Cardiac muscle cell (in vitro differentiated cells and primary cell): ENCODE results near the gene CHAT. TPM values are rescaled to one million over a fixed set of nuclear protein-coding genes. Genes with fewer than 3 reads are reported as not detected.

Source experiments
- DNase-seq, 2 donors: peaks; one replicate each; pipeline versions ENCODE4 v3.0.0 to v3.0.0-alpha.2; 2010 to 2017; ENCODE audit warnings: low read depth in 1 of 2, low spot score in 1 of 2
- H3K27ac ChIP-seq: fragments of 200-600 bp; sonication (generic); 2 replicates; pipeline ENCODE4 v1.5.1; 2016
- H3K27me3 ChIP-seq: fragments of 200-600 bp; sonication (generic); 2 replicates; pipeline ENCODE4 v1.6.0; 2016; ENCODE audit warnings: control low read depth
- H3K36me3 ChIP-seq: fragments of 200-600 bp; sonication (generic); 2 replicates; pipeline ENCODE4 v1.5.1; 2016; ENCODE audit warnings: control low read depth
- H3K4me1 ChIP-seq: fragments of 200-600 bp; sonication (generic); 2 replicates; pipeline ENCODE4 v1.8.1; 2017; ENCODE audit warnings: low read depth, mild to moderate bottlenecking, mixed run types
- H3K4me3 ChIP-seq: fragments of 200-600 bp; sonication (generic); 2 replicates; pipeline ENCODE4 v1.5.1; 2016; ENCODE audit warnings: mild to moderate bottlenecking
- H3K9me3 ChIP-seq: fragments of 200-600 bp; sonication (generic); 2 replicates; pipeline ENCODE4 v1.5.1; 2017; ENCODE audit warnings: low read depth, mild to moderate bottlenecking, control low read depth
- CTCF ChIP-seq: IDR thresholded peaks from 2 replicates; pipeline ENCODE4 v1.5.1; 2012; ENCODE audit warnings: low read depth, mild to moderate bottlenecking, low read length
- polyA plus RNA-seq: library from polyadenylated mRNA; unstranded; fragments of >200 nt; fragmentation: Nextera tagmentation; extraction: Ambion mirVana; gene quantifications from 2 replicates; pipeline ENCODE4 v1.2.1, GENCODE V29; 2016
- total RNA-seq: library from RNA; depleted of rRNA; stranded (reverse); fragments of >200 nt; gene quantifications from 2 replicates; pipeline ENCODE4 v1.2.3, GENCODE V29; 2016

The CHAT gene
- total and polyA plus RNA-seq, 2 experiments from 2014 or later = not detected

DNA sequence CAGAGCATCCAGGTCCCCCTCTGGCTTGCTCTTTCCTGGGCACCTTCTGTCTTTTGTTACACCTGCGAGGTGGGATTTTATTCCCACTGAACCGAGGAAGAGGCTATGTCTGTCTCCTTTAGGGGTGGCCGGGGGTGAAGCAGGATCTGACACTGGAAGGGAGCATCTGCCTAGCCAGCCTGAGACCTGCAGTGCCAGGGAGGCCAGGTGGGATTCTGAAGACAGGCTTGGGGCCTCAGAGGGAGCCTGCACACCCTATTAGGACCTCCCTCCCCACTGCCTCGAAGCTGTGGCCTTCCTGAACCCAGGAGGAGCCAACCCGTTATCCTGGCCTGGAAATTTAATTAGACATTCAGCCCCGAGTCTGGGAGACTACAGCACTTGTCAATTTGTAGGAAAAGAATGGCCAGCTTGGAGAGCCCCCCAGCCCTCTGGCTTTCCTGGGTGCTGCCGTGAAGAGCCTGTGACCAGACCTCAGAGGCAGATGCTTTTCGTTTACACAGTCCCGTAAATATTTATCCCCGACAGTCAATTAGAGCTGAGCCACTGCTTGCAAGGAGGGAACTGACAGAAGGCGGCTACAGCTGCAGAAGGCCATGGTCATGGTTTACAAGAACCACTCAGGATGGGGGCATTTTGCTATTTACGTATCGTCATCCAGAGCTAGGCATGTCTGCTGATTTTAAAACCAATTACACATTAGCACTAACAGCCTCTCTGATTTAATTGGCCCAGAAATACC is 19.7 kb downstream of the CHAT start:
- Histone ChIP-seq H3K4me1 (no peaks in the 10 kb centered on the region), H3K4me3 (no peak overlapping the region), H3K27ac (no peak overlapping the region), H3K36me3 (no peaks in the 10 kb centered on the region), H3K27me3 (peaks cover 25% of the 10 kb centered on the region), H3K9me3 (no peaks in the 10 kb centered on the region)
- TF ChIP-seq CTCF = no peak
- DNase-seq = no peak

GRCh38 chr10:49634069-49634660 is 20.3 kb downstream of the CHAT start:
- H3K4me3 ChIP-seq = no peak overlapping the region
- H3K36me3 ChIP-seq = no peaks in the 10 kb centered on the region
- H3K27ac ChIP-seq = no peak overlapping the region
- H3K4me1 ChIP-seq = no peaks in the 10 kb centered on the region
- H3K27me3 ChIP-seq = peaks cover 27% of the 10 kb centered on the region
- DNase-seq = no peak
- H3K9me3 ChIP-seq = no peaks in the 10 kb centered on the region
- no peak for TF ChIP-seq CTCF

GRCh38 chr10:49642311-49642710 is 28.5 kb downstream of the CHAT start:
- no peak for TF ChIP-seq CTCF
- no peak overlapping the region for H3K27ac ChIP-seq
- H3K4me3 ChIP-seq = no peak overlapping the region
- no peaks in the 10 kb centered on the region for H3K4me1 ChIP-seq
- no peaks in the 10 kb centered on the region for H3K36me3 ChIP-seq
- no peak for DNase-seq
- H3K9me3 ChIP-seq = no peaks in the 10 kb centered on the region
- H3K27me3 ChIP-seq = peaks cover 13% of the 10 kb centered on the region

GRCh38 chr10:49643241-49644034 is 29.6 kb downstream of the CHAT start:
- Histone ChIP-seq H3K4me3 (no peak overlapping the region), H3K36me3 (no peaks in the 10 kb centered on the region), H3K27me3 (peaks cover 2% of the 10 kb centered on the region), H3K4me1 (no peaks in the 10 kb centered on the region), H3K9me3 (no peaks in the 10 kb centered on the region), H3K27ac (no peak overlapping the region)
- DNase-seq = no peak
- no peak for TF ChIP-seq CTCF

GRCh38 chr10:49644035-49644646 is 30.3 kb downstream of the CHAT start:
- Histone ChIP-seq H3K4me1 (no peaks in the 10 kb centered on the region), H3K4me3 (no peak overlapping the region), H3K36me3 (no peaks in the 10 kb centered on the region), H3K9me3 (no peaks in the 10 kb centered on the region), H3K27ac (no peak overlapping the region), H3K27me3 (no peaks in the 10 kb centered on the region)
- TF ChIP-seq CTCF = no peak
- DNase-seq = no peak
